K562 (cell line): ENCODE measurements around the gene HOXC11. TPM values are rescaled to one million over a fixed set of nuclear protein-coding genes. Genes with fewer than 3 reads are reported as not detected.

Source experiments
- BCL6 ChIP-seq: fragments of 250-450 bp; sonication (Bioruptor Pico); IDR thresholded peaks from 2 replicates; pipeline ENCODE4 v1.4.0; 2020
- CREB3L1 ChIP-seq: fragments of 450-650 bp; IDR thresholded peaks from 2 replicates; pipeline ENCODE4 v1.6.1; 2014; ENCODE audit warnings: low read depth, mild to moderate bottlenecking, moderate library complexity, borderline replicate concordance
- GTF2A2 ChIP-seq: IDR thresholded peaks from 2 replicates; pipeline ENCODE4 v1.6.1; 2016; ENCODE audit warnings: mild to moderate bottlenecking, missing genetic modification characterization, missing compliant biosample characterization
- MAFF ChIP-seq: IDR thresholded peaks from 2 replicates; pipeline ENCODE4 v1.6.1; 2012; ENCODE audit warnings: low read length, improper control_type of control experiment
- MNT ChIP-seq, 2 experiments: fragments of 450-650 bp; conservative IDR thresholded peaks; 2 replicates each; pipeline ENCODE4 v1.6.1; 2017; ENCODE audit warnings: mild to moderate bottlenecking in 2 of 2, moderate library complexity in 2 of 2
- NR2F6 ChIP-seq: fragments of 450-650 bp; formaldehyde crosslinking; IDR thresholded peaks from 2 replicates; pipeline ENCODE4 v1.4.0; 2020; ENCODE audit warnings: mild to moderate bottlenecking
- RBFOX2 ChIP-seq: fragments of 200-400 bp; formaldehyde crosslinking; IDR thresholded peaks from 2 replicates; pipeline ENCODE4 v1.6.1; 2017; ENCODE audit warnings: low read depth, mild to moderate bottlenecking, low read length, moderate library complexity
- SNAPC5 ChIP-seq: fragments of 250-450 bp; sonication (Bioruptor Pico); IDR thresholded peaks from 2 replicates; pipeline ENCODE4 v1.8.0; 2021; ENCODE audit warnings: moderate library complexity, mild to moderate bottlenecking, inconsistent platforms
- TCFL5 ChIP-seq: fragments of 250-450 bp; sonication (Bioruptor Pico); conservative IDR thresholded peaks from 2 replicates; pipeline ENCODE4 v1.6.1; 2021; ENCODE audit warnings: mild to moderate bottlenecking, moderate library complexity, matching md5 sums
- ZNF318 ChIP-seq, 2 experiments: fragments of 450-650 bp; IDR thresholded peaks; 2 replicates each; pipeline ENCODE4 v1.6.1; 2016; ENCODE audit warnings: mild to moderate bottlenecking in 2 of 2, borderline replicate concordance in 1 of 2, low read depth in 1 of 2, moderate library complexity in 1 of 2
- polyA plus RNA-seq, 8 experiments: library from polyadenylated mRNA; depleted of rRNA in 4 of 8; stranded (reverse) in 5 of 8; unstranded in 3 of 8; fragments of >200 nt; fragmentation: Nextera tagmentation in 2 of 8; fragmentation: Illumina TruSeq in 1 of 8; extraction: Ambion mirVana in 2 of 8; extraction: Trizol in 1 of 8; gene quantifications; 2 replicates each; pipeline versions ENCODE4 v1.2.1 to v1.2.3, GENCODE V29; 2011 to 2014; ENCODE audit warnings: inconsistent platforms in 1 of 8, missing spikeins in 1 of 8
- total RNA-seq, 7 experiments: library from RNA; depleted of rRNA in 6 of 7; stranded (reverse); fragments of >200 nt in 6 of 7; fragmentation: Illumina TruSeq in 2 of 7; extraction: Trizol in 2 of 7; gene quantifications; 2 replicates each; pipeline versions ENCODE4 v1.2.1 to v1.2.3, GENCODE V29; 2011 to 2021; ENCODE audit warnings: low replicate concordance in 1 of 7

The HOXC11 gene
- total and polyA plus RNA-seq, 9 of the 15 experiments (the other 6 are each of a cell fraction or from before 2014, with no cell fraction given) = not detected

- TF ChIP-seq ZNF318 (IDR thresholded peaks at IDR 0.05; ENCODE audit: borderline replicate concordance in 1 of 2, low read depth in 1 of 2) = no peak
- TF ChIP-seq TCFL5 (CRISPR knock-in tag) = no peak
- no peak for TF ChIP-seq GTF2A2 (tag)
- TF ChIP-seq CREB3L1 = no peak
- TF ChIP-seq RBFOX2 = no peak
- no peak for TF ChIP-seq BCL6 (CRISPR knock-in tag)
- no peak for TF ChIP-seq MAFF
- TF ChIP-seq MNT (conservative IDR thresholded peaks at IDR 0.05) = no peak
- TF ChIP-seq NR2F6 (CRISPR knock-in tag) = no peak
- no peak for TF ChIP-seq SNAPC5 (CRISPR knock-in tag)
Observed at GRCh38 chr12:53944907-53945847, 27.7 kb upstream of the HOXC11 start (continued).
